Prostate gland (tissue), 2 donors: Measurements from ENCODE around the gene IYD.

Experiments used
- POLR2A ChIP-seq: fragments of 450-650 bp; IDR thresholded peaks from one replicate; pipeline ENCODE4 v1.6.1; 2016; ENCODE audit warnings: antibody characterized with exemption, mild to moderate bottlenecking
- POLR2AphosphoS5 ChIP-seq: sonication (generic); formaldehyde crosslinking; IDR thresholded peaks from one replicate; pipeline ENCODE4 v1.6.1; 2017; ENCODE audit warnings: antibody characterized with exemption
- TF ChIP-seq, protein P1 (sequence below), 4 experiments: fragments of 200-600 bp in 2 of 4; fragments of 450-650 bp in 2 of 4; sonication (generic) in 2 of 4; IDR thresholded peaks; 1 replicate in 3 of 4; 2 replicates in 1 of 4; pipeline ENCODE4 v1.5.1; 2016 to 2019; ENCODE audit warnings: antibody characterized with exemption in 4 of 4, mild to moderate bottlenecking in 2 of 4, moderate library complexity in 2 of 4

DNA sequence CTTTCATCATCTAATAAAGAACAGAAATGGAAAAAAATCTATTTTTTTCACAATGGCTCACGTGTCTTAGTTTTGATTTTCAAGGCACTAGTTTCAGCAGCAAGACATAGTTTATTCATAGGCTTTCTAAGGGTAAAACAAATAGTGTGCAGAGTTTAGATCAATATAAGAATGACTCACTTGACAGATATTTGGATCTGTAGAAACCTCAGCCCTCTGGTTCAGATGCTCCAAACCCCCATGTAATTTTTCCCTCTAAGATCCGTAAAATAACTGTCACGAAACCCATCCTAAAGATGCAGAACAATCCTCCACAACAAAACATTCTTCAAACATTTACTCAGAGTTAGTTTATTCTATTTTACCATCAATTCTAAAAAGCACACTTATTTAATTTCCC lies 43.4 kb downstream of the IYD start:
- TF ChIP-seq, protein P1, sequence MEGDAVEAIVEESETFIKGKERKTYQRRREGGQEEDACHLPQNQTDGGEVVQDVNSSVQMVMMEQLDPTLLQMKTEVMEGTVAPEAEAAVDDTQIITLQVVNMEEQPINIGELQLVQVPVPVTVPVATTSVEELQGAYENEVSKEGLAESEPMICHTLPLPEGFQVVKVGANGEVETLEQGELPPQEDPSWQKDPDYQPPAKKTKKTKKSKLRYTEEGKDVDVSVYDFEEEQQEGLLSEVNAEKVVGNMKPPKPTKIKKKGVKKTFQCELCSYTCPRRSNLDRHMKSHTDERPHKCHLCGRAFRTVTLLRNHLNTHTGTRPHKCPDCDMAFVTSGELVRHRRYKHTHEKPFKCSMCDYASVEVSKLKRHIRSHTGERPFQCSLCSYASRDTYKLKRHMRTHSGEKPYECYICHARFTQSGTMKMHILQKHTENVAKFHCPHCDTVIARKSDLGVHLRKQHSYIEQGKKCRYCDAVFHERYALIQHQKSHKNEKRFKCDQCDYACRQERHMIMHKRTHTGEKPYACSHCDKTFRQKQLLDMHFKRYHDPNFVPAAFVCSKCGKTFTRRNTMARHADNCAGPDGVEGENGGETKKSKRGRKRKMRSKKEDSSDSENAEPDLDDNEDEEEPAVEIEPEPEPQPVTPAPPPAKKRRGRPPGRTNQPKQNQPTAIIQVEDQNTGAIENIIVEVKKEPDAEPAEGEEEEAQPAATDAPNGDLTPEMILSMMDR (IDR thresholded peaks at IDR 0.05): no peak
- TF ChIP-seq POLR2AphosphoS5 (no peak), POLR2A (no peak)
